Ascending aorta (tissue), 2 donors: ENCODE measurements around the gene CD164L2. TPM values are rescaled to one million over a fixed set of nuclear protein-coding genes. Genes with fewer than 3 reads are reported as not detected.

Experiments
- DNase-seq, 2 donors: peaks; one replicate each; pipeline ENCODE4 v3.0.0-alpha.2; 2019; ENCODE audit warnings: low spot score in 2 of 2
- H3K27ac ChIP-seq, 2 donors: fragments of 200-600 bp; sonication (generic); one replicate each; pipeline ENCODE4 v1.5.1; 2016 to 2017; ENCODE audit warnings: mild to moderate bottlenecking in 1 of 2
- H3K27me3 ChIP-seq: fragments of 200-600 bp; sonication (generic); one replicate; pipeline ENCODE4 v1.5.1; 2017
- H3K36me3 ChIP-seq, 2 donors: fragments of 200-600 bp; sonication (generic); one replicate each; pipeline ENCODE4 v1.5.1; 2016
- H3K4me1 ChIP-seq, 2 donors: fragments of 200-600 bp; sonication (generic); one replicate each; pipeline ENCODE4 v1.5.1; 2016 to 2017; ENCODE audit warnings: mild to moderate bottlenecking in 1 of 2
- H3K4me3 ChIP-seq, 2 donors: fragments of 200-600 bp; sonication (generic); one replicate each; pipeline ENCODE4 v1.5.1; 2016 to 2017; ENCODE audit warnings: mild to moderate bottlenecking in 1 of 2
- H3K9me3 ChIP-seq, 2 donors: fragments of 200-600 bp; sonication (generic); one replicate each; pipeline ENCODE4 v1.5.1; 2016
- intact Hi-C: fragments of 100-400 bp; cut with DNase I; formaldehyde crosslinking; loops from one replicate; pipeline ENCODE4 v1.15.1; 2023
- total RNA-seq: library from RNA; depleted of rRNA; stranded (reverse); fragments of >200 nt; gene quantifications from one replicate; pipeline ENCODE4 v1.1.0, GENCODE V29; 2016
- TF ChIP-seq, protein P1 (sequence below), 3 experiments: fragments of 200-600 bp in 2 of 3; fragments of 450-650 bp in 1 of 3; sonication (generic) in 2 of 3; IDR thresholded peaks; one replicate each; pipeline ENCODE4 v1.5.1; 2016 to 2019; ENCODE audit warnings: antibody characterized with exemption in 3 of 3, mild to moderate bottlenecking in 1 of 3, moderate library complexity in 1 of 3

Gene CD164L2
- total RNA-seq, 1 donor from 2014 or later = not detected

DNA sequence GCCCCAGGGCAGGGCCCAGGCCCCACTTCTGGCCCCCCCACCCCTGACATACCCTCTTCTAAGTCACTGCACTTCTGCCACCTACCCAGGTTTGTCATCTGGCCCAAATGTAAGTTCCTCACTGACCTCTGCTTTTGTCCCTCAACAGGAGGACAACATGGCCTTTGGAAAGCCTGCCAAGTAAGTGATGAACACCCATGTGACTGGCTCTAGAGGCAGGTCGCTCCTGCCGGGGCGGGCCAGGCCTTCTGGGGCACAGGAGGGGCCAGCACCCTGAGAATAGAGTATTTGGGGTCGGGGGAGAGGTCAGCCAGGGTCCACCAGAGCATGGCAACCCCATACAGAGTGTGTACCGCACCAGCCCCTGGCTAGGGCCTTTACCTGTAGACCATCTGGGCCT is 51.2 kb downstream of the CD164L2 start:
- H3K4me1 ChIP-seq = no peaks in the 10 kb centered on the region
- no peak for DNase-seq
- H3K27ac ChIP-seq = no peak overlapping the region
- no peaks in the 10 kb centered on the region for H3K27me3 ChIP-seq
- TF ChIP-seq, protein P1, sequence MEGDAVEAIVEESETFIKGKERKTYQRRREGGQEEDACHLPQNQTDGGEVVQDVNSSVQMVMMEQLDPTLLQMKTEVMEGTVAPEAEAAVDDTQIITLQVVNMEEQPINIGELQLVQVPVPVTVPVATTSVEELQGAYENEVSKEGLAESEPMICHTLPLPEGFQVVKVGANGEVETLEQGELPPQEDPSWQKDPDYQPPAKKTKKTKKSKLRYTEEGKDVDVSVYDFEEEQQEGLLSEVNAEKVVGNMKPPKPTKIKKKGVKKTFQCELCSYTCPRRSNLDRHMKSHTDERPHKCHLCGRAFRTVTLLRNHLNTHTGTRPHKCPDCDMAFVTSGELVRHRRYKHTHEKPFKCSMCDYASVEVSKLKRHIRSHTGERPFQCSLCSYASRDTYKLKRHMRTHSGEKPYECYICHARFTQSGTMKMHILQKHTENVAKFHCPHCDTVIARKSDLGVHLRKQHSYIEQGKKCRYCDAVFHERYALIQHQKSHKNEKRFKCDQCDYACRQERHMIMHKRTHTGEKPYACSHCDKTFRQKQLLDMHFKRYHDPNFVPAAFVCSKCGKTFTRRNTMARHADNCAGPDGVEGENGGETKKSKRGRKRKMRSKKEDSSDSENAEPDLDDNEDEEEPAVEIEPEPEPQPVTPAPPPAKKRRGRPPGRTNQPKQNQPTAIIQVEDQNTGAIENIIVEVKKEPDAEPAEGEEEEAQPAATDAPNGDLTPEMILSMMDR (IDR thresholded peaks at IDR 0.05) = no peak
- intact Hi-C loops = no loop called here
- H3K9me3 ChIP-seq = no peaks in the 10 kb centered on the region
- H3K4me3 ChIP-seq = no peak overlapping the region
- peaks cover 52 to 74% of the 10 kb centered on the region in 2 donors for H3K36me3 ChIP-seq

DNA sequence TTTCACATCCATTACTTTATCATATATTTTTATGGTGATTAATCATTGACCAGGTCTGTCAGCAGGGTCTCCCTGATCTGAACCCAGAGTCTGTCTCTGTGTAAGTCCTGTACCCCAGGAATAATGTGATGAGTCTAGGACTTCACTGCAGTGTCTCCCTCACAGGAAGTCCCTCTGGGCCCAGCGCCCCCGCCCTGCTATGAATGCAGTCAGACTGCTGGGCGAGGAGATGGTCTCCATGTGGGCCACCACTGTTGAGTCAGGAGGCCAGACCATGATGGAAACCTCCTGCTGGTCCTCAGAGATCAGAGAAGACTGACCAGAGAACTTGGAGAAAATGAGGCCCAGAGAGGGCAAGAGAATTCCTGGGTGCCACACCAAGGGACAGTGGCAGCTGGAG is 51.7 kb downstream of the CD164L2 start:
- no peak overlapping the region for H3K27ac ChIP-seq
- TF ChIP-seq, protein P1 (IDR thresholded peaks at IDR 0.05) = no peak
- H3K27me3 ChIP-seq = no peaks in the 10 kb centered on the region
- peaks cover 47 to 74% of the 10 kb centered on the region in 2 donors for H3K36me3 ChIP-seq
- H3K4me3 ChIP-seq = no peak overlapping the region
- no peak for DNase-seq
- no peaks in the 10 kb centered on the region for H3K9me3 ChIP-seq
- intact Hi-C loops = no loop called here
- H3K4me1 ChIP-seq = no peaks in the 10 kb centered on the region

DNA sequence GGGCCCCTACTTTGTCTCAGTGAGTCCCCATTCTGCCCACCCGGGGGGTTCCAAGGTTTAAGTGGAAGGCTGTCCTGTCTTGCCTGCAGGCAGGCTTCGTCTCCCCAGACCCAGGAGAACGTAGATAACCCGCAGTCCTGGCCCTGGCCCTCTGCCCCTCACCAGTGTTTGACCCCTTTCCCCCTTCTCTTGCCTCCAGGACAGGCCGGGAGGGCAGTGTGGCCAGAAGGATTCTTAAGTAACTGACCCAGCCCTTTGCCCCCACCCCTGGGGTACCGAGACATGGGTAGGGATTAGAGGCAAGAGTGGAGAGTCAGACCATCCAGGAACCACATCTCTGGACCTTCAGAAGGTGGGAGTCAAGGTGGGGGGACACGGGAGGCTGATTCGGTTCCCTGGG is 52.3 kb downstream of the CD164L2 start:
- H3K4me3 ChIP-seq = no peak overlapping the region
- peaks cover 41 to 72% of the 10 kb centered on the region in 2 donors for H3K36me3 ChIP-seq
- no peak for DNase-seq
- H3K9me3 ChIP-seq = no peaks in the 10 kb centered on the region
- no peaks in the 10 kb centered on the region for H3K4me1 ChIP-seq
- no peaks in the 10 kb centered on the region for H3K27me3 ChIP-seq
- H3K27ac ChIP-seq = no peak overlapping the region
- TF ChIP-seq, protein P1 (IDR thresholded peaks at IDR 0.05) = no peak
- intact Hi-C loops = no loop called here

Other genes with a start within 250 kb of the CD164L2 start
- gene SLC9A1, start 228.2 kb downstream of the CD164L2 start, total RNA-seq = 22.0 TPM
- 36.2 TPM for gene WDTC1, start 148.7 kb downstream of the CD164L2 start, total RNA-seq
- gene TMEM222, start 61.2 kb downstream of the CD164L2 start, total RNA-seq = 28.6 TPM
- 0.21 TPM for gene SYTL1, start 41.3 kb downstream of the CD164L2 start, total RNA-seq
- 164 TPM for gene MAP3K6, start 16.4 kb downstream of the CD164L2 start, total RNA-seq
- gene FCN3, start 8.5 kb downstream of the CD164L2 start, total RNA-seq = 13.2 TPM
- 2.0 TPM for gene GPR3, start 9.3 kb upstream of the CD164L2 start, total RNA-seq
- 70.4 TPM for gene WASF2, start 106.8 kb upstream of the CD164L2 start, total RNA-seq
- gene AHDC1, start 220.8 kb upstream of the CD164L2 start, total RNA-seq = 205 TPM